Prostate gland (tissue), 2 donors: ENCODE data around the gene BDH1.

Experiments used
- CTCF ChIP-seq, 4 experiments: fragments of 200-600 bp in 2 of 4; fragments of 450-650 bp in 2 of 4; sonication (generic) in 2 of 4; IDR thresholded peaks; 1 replicate in 3 of 4; 2 replicates in 1 of 4; pipeline ENCODE4 v1.5.1; 2016 to 2019; ENCODE audit warnings: antibody characterized with exemption in 4 of 4, mild to moderate bottlenecking in 2 of 4, moderate library complexity in 2 of 4
- POLR2AphosphoS5 ChIP-seq: sonication (generic); formaldehyde crosslinking; IDR thresholded peaks from one replicate; pipeline ENCODE4 v1.6.1; 2017; ENCODE audit warnings: antibody characterized with exemption

GRCh38 chr3:197603317-197603933, 47.7 kb upstream of the BDH1 start:
- TF ChIP-seq POLR2AphosphoS5: no peak
- TF ChIP-seq CTCF (IDR thresholded peaks at IDR 0.05): no peak
